HG03025 (cell line): ENCODE data around the gene LRRC8D.

ENCODE experiments used
- ATAC-seq: cut with Tn5 transposase; IDR thresholded peaks from one replicate; pipeline ENCODE4 v1.9.1; 2021; ENCODE audit warnings: mild to moderate bottlenecking, moderate library complexity; ENCODE audit not compliant: unreplicated experiment, low FRiP score

The LRRC8D gene

DNA sequence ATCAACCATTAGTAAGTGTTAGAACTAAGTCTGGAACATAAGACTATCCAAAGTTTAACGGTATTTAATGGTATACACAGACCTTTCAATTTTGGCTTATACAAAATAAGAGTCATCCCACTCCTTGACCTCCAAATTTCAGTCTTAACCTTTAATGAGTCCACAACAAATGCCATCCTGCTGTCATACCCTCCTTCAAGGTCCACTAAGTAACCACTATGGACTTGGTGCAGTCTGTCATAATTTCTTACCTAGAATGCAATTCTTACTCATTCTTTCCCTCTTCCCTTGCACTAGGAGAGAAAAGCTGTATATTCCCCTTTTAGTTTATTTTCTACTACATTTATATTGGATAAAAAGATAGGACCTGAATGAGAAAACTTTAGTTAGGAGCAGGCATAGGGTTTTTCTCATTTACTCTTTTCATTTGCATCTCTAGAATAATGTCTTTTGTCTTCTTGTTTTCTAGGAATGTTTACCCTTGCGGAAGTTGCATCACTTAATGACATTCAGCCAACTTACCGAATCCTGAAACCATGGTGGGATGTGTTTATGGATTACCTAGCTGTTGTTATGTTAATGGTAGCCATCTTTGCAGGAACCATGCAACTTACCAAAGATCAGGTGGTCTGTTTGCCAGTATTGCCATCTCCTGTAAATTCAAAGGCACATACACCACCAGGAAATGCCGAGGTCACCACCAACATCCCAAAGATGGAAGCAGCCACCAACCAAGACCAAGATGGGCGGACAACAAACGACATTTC lies 111.9 kb downstream of the LRRC8D start:
- no peak for ATAC-seq

DNA sequence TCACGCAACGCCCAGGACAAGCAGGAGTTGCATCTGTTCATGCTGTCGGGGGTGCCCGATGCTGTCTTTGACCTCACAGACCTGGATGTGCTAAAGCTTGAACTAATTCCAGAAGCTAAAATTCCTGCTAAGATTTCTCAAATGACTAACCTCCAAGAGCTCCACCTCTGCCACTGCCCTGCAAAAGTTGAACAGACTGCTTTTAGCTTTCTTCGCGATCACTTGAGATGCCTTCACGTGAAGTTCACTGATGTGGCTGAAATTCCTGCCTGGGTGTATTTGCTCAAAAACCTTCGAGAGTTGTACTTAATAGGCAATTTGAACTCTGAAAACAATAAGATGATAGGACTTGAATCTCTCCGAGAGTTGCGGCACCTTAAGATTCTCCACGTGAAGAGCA lies 113.6 kb downstream of the LRRC8D start:
- no peak for ATAC-seq

DNA sequence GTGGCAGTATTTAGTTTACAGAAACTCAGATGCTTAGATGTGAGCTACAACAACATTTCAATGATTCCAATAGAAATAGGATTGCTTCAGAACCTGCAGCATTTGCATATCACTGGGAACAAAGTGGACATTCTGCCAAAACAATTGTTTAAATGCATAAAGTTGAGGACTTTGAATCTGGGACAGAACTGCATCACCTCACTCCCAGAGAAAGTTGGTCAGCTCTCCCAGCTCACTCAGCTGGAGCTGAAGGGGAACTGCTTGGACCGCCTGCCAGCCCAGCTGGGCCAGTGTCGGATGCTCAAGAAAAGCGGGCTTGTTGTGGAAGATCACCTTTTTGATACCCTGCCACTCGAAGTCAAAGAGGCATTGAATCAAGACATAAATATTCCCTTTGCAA lies 114.4 kb downstream of the LRRC8D start:
- ATAC-seq = no peak

DNA sequence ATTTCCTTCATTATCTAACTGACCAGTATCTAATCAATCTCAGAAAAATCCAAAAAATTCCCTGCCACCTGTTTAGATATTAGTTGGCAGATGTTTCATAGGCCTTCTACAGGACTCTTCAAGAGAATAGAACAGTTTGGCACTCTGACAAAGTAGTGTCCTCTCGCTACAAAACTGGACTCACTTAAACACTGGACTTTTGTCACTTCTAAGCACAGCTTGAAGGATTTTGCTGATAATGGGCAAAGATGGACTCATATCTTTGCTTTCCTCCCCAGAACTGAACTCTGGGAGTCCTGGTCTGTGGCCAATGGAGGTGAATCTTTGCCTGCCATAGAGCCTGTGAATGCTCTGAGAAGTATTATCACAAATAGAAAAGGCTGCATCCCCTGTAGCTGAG lies 115.9 kb downstream of the LRRC8D start:
- ATAC-seq = no peak

DNA sequence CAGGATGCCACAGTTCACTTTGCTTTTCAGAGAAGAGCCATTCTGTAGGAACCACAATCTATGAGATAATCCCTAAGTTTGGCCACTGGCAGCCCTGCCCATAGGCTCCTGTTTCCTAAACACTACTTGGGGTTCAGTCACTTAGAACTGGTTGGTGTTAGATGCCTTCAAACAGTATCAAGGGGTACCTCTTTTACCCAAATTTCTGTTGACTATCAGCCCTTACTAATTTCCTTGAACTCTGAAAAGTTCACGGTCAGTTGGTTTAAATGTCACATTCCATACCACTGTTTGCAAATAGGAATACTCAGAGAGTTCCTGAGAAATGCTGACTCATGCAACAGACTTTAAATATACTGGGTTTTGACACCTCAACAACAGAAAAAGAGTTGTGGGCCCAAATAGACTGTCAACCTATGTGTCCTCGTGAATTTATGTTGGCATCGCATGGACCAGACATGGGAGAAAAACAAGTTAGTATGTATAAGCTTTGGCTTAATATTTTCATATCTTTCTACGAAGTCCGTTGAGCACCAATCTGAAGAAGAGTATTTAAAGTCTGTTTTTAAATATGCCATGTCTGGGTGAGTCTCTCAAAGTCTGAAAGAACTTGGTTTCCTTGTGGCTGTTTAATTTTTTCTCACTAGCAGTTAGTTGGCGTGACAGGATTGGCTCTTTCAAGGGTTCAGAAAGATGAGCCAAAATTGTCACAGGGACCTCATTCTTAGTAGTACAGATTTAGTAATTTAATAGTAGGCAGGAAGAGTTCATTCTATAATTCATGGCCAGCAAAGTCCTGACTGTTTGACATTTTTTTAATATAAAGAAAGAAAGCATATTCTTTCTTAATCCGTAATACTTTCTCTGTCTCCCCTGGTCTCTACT lies 117.6 kb downstream of the LRRC8D start:
- no peak for ATAC-seq

DNA sequence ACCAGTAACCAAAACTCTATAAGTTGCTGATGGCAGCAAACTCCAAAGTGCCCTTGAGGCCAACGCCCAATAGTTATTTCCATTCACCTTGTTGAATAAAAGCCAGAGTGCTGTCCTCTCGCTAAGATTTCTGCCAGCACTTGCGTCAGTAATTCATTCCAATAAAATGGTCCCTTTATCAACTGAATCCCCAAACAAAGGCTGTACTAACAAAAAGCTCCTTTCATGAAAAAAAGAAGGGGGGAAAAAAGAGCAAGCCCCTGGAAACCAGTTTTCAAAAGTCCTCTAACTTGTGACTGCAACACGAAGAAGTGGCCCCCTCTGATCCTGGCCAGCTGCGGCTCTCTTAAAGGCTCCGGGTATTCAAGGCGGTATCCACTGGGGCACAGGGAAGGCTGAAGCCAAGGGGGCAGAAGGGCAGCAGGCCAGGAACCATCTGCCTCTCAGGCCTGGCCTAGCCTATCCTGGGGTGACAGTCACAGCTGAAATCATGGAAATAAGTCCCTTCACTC lies 118.3 kb downstream of the LRRC8D start:
- no peak for ATAC-seq

DNA sequence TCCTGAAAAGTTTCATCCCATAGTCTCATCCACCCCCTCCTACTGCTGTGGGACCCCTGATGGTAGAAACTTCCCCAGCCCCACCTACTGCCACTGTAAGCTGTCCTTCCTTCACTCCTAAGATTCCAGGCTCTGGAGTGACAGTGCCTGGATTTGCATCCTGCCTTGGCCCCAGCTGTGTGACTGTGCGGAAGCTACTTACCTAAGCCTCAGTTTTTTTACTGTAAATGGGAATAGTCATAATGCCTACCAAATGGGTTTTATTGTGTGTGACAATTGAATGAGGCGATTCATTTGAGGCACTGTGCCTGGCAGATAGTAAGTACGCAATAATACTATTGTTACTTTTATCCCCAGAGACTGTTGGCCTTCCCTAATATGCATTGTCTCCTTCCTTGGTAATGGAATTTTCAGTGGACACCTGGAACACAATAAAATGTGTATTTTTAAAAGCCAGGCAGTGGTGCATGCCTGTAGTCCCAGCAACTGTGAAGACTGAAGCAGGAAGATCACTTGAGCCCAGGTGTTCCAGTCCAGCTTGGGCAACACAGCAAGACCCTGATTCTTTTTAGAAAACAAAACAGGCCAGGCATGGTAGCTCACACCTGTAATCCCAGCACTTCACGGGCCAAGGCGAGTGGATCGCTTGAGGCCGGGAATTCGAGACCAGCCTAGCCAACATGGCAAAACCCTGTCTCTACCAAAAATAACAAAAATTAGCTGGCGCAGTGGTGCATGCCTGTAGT lies 119.0 kb downstream of the LRRC8D start:
- ATAC-seq = no peak

DNA sequence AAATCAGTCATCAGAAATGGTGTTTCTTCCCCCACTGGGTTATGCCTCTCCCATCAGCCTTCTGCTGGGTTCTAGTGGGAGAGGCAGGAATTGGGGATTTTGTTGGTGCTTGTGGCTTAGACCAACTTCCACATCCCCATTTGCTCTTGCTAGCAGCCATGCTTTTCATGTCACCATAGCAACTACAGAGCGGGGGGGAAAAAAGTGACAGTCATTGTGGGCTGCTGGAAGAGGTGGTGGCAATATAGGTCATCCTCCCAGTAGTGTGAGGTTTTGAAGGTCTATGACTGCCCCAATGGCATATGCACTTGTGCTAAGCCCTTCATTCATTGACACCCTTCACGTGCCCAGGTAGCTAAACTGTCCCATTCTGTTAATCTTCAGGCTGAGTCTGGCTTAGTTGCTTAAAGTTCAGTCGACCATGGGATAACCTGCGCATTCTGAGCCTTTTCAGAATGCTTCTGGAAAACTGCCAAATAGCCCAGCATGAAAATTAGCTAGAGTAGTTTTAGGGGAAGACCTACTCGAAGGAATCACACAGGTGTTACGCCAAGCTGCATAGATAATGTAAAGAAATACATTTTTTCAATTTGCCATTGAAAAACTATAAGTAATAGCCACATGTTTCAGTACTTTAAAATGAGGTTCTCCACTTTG lies 120.4 kb downstream of the LRRC8D start:
- ATAC-seq = no peak

DNA sequence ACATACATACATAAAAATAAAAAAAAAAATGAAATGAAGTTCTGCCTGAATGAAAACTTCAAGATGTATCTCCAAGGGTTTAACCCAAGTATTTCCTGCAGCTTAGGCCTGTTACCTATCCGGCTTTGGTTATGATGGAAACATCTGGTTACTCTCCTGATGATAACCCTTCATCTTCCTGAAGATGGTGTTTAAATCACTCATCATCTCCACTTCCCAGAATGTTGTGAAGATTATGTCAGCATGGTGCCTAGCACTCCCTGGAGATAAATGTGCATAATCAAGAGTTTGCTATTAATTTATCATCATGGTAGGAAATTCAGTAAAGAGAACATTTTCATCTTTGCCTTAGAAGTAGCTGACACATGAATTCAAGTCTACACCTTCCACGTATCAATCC lies 121.2 kb downstream of the LRRC8D start:
- no peak for ATAC-seq

DNA sequence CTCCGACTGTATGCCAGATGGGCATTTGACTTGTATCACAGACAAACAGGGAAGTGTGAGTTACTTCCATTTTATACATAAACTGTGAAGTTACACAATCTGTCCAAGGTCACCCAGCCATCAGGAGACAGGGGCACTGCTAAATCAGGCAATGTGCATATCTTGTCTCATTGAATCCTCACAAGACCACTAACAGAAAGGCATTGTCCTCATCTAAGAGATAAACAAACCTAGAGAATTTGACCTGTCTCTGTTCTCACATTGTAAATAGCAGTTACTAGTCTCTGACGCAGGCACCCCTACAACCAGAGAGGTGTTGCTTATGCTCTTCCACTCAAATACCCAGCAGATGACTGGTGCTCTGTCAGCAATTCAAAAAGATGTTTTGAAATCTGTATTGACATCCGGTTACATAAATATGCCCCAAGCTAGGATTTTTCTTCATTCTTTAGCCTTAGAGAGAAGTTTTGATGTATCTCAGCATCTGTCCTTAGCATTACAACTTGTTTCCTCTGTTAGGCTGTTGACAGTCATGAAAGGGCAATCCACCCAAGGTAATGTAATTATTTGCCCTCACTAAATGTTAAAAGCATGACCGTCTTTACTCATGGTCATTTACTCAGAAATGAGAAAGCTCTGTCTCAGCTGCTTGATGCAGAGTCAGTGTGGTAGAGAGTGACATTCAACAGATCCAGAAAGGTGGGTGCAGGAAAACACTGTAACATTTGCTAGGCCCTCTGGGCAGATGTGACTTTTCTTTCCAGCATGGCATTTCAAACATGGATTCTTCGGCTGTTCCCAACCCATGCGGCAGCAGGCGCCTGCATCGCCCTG lies 122.2 kb downstream of the LRRC8D start:
- no peak for ATAC-seq

DNA sequence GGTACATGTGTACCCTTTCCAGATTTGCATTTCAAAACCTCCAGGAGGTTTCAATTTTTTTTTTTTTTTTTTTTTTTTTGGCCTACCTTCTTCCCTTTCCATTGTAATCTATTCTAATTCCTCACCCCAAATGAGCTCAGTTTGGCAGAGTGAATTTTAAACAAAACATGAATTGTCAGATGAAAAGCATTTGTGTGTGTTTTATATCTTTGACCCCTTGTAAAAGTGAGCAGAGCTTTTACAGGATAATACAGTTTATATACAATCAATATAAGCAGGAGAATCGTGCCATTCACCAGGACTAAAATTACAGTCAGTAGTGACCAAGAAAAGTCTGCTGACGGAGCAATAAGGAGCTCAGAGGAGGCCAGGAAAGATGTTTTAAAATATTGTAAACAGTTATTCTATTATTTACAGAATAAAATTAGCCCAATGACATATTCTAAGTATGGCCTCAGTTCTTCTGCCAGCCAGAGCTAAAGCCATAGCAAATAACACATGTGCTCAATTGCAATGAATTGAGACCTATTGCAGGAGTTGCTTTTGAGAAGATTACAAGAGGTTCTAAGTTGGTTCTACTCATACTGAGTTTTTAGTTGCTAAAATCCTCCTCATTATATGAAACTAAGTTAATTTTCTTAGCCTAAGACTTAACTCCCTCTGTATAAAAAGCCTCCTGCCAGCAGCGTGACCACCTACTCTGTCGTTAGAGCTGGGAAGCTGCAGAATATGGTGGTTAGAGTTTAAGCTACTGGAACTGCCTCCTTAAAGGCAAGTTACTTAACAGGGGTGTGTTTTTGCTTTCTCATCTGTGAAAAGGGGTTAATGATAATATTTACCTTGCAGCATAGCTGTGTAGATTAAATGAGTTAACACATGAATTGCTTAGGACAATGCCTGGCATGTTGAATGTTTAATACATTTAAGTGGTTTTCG lies 123.3 kb downstream of the LRRC8D start:
- no peak for ATAC-seq

DNA sequence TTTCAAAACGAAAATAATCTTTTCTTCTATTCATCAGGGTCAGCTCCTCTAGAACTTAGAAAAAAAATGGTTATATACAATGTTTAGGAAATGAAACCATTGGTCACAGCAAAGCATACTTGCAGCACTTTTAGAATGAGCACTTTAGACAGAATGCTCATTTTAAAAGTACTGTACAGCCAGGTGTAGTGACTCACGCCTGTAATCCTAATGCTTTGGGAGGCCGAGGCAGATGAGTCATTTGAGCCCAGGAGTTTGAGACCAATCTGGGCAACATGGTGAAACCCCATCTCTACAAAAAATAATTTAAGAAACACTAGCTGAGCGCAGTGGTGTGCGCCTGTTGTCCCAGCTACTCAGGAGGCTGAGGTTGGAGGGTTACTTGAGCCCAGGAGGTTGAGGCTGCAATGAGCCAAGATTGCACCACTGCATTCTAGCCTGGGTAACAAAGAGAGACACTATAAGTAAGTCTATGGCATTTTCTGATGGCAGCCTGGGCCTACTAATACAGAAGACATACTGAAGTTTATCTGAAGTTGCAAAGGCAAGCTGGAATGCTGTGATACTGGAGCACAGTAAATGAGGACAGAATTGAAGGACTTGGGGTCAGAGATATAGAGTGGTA lies 125.1 kb downstream of the LRRC8D start:
- peak; percentile 87 for ATAC-seq

DNA sequence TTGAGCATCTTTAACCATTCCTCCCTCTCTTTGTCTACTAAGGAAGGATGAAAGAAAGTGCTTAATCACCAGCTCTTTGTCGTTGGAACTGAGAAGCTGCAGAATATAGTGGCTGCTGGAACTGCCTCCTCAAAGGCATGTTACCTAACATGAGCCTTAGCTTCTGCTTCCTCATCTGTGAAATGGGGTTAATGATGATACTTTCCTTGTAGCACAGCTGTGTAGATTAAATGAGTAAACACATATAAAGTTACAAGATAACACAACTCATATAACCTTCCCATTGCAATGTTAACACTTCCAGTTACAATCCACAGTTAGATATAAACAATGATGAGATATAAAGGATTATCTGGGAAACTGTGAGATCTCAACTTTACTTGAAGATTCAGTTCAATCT lies 125.7 kb downstream of the LRRC8D start:
- ATAC-seq = no peak

DNA sequence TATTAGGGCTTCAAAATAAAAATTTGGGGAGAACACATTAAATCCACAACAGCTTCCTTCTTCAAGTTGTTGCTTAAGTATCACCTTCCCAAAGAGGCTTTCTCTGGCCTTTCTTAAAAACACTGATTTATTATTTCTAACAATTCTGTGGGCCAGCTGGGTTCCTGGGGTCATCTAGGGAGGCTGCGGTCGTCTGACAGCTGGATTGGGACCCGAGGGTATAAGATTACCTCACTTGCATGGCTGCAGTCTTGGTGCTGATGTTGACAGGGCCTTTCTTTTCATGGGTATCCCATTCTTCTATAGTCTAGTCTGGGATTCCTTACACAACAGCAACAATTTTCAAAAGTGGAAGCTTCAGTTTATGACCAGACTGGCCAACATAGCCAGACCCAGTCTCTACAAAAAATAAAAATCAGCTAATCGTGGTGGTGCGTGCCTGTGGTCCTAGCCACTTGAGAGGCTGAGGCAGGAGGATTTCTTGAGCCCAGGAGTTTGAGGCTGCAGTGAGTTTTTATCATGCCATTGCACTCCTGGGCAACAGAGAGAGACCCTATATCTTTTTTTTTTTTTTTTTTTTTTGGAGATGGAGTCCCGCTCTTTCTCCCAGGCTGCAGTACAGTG lies 128.0 kb downstream of the LRRC8D start:
- ATAC-seq = no peak

DNA sequence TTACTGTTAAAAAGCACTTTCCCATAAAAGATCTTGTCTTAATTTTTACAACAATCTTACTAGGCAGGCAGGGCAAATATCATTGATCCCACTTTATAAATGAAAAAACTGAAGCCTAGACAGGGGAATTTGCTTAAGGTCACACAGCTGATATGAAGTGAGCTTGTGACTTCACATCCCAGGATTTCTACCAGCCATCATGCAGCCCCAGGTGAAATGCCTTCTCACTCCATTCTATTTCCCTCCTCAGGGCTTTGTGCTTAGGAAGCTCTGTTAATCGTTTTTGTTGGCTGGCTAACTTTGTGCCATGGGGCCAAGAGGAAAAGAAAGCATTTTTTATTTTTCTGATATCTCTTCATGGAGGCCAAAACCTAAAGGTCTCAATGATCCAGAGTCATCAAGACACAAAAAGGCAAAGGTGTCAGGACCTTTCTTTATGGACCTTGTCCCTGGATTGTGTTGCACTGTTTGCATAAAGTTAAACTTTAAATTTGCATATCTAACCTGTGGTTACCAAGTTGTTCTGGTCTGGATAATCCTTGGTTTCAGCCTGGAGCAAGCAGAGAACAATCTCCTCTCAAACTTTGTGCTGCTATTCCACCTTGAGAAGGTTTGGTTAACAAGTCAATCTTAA lies 129.3 kb downstream of the LRRC8D start:
- no peak for ATAC-seq

DNA sequence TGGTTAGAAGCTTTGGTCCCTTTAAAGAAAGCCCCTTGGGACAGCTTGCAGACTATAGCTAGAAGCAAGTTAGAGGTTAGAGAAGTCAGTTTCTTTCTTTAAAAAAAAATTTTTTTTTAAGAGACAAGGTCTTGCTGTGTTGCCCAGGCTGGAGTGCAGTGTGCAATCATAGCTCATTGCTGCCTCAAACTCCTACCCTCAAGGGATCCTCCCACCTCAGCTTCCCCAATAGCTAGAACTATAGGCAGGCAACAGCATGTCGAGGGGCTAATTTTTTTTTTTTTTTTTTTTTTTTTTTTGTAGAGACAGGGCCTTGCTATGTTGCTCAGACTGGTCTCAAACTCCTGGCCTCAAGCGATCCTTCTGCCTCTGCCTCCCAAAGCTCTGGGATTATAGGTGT lies 129.9 kb downstream of the LRRC8D start:
- ATAC-seq = no peak
